NCI-H2029 treated with DMSO at 0.1 percent for 48 hours (cell line): ENCODE results near the gene BGN.
A peak's percentile ranks its signal among the peaks of the same experiment; 100 is the strongest.

ENCODE experiments used
- DNase-seq: peaks from one replicate; lab custom pipeline; 2025; lab: John Stamatoyannopoulos, UW

Gene BGN

DNA sequence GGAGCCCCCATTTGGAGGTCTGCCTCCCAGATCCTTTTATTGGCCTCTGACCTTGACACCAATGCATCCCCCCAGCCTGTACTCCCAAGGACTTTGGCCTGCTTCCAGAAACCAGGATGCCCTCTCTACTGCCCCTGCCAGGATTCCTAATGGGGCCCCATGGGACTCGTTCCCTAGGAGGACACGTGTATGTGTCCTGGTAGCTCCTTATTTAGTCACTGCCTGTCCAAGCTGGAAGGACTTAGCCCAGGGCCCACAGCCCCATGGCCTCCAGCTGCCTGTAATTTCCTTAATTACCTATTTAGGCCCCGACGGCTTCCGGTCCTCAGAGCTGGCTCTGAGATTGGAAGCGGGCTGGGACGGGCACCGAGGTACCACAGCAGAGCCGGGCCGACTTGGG is 32.0 kb downstream of the BGN start:
- no peak for DNase-seq

DNA sequence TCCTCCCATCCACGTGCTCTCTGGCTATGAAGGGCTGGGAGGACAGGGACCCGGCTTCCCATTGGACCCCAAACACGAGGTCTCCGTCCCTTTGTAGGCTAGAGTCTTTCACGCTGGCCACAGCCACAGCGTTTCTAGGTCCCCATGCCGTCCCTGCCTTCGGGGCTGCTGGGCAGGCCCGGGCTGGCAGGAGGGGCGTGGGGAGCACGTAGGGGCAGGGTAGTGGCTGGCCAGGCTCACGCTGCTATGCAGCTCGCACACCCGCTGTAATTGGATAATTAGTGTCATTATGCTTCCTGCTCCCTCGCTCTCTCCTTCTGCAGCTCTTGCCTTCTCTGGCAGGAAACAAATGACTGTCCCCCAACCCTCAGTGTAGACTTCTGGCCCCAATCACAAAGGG is 32.4 kb downstream of the BGN start:
- DNase-seq, result no peak

DNA sequence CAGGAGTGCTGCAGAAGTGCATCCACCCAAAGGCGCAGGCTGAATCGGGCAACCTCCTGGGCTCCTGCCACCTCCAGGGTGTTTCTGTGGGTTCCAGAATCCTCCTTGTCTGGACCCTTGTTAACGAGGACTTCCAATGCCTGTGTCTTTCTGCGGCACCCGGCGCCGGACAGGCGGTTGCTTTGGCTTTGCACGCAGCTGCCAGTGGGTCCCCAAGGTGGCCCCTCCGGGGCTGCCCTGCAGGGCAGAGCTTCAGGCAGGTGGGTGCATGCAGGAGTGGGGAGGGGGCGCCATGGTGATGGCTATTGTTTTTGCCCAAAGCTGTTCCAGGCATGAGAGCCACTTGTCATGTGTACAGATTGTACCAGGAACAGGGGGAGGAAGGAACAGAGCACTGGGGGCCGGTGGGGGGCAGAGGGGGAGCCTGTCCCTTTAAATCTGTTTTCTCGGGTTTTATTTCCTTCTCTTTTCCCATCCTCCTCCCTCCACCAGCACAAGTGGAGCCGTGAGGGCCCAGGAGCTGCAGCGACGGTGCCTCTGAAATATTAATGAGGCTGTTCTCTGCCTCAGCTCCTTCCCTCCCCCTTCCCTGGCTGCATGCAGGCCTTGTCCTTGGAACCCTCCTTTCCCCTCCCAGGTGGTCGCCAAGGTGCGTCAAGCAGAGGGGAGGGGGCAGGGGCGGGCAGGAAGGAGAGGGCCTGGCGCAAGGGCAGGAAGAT is 35.8 kb downstream of the BGN start:
- no peak for DNase-seq

DNA sequence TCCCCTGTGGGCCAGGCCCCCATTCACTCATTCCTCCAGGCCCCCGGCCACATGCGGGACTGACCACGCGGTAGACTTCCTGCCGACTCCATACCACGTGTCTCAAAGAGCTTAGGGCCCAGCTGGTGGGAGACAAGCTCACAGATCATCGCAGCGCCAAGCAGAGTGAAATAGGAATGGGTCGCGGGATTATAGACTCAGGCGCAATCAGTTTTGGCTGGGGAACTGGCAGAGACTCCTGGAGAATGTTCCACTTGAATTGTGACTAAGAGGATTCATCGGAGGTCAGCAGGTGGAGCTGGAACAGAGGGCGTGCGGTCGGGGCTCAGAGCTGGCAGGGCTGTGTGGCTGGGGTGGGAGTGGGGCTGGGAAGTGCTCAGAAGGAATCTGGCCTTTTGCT is 38.3 kb downstream of the BGN start:
- DNase-seq, result no peak

DNA sequence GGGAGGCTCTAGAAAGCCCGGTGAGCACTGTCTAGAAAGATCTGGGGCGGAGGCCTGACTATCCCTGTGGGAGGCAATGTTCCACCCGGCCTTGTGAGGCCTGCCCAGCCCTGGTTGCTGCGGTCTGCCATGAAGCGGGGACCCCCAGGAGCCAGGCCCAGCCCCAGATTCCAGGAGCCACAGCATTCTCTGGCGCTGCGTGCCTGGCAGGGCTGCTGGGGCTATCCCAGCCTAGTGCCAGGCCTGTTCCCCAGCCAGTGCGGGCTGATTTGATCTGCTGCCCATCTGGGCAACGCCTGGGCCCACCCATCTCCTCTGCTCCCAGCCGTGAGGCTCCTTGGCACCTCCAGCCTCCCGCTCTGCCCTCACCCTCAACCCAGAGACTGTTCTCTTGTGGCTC is 42.3 kb downstream of the BGN start:
- DNase-seq, result no peak

DNA sequence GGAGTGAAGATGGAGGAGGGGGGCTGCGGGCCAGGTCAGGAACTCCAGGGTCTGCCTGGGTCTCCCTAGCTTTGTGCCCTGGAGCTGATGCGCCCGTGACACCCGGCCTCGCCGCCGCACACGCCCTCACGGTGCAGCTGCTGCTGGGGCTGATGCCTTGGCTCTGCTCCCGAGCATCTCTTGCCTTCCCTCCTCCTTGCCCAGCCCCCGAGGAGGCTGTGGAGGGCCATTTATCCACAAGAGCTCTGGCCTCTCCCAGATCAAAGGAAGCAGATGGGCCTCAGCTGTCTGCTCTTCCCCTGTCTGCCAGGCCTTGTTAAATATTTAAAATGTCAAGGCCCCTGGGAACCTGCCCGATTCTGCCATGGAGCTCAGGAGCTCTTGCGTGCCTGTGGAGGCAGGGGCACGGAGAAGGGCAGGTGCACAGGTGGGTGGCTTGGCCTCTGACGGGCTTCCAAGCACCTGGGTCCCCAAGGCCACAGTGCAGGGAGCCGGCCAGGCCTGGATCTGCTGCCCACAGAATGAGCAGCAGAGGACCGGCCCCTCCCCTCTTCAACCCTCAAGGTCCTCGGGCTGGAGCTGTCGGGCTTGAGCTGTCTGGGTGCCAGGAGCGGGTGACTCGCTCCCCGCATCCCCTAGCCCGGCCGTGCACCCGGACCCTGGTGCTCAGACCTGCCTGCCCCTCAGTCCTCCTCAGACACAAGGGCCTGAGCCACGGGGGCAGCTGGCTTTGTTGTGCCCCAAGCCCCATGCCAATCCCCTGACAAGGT is 42.9 kb downstream of the BGN start:
- no peak for DNase-seq

DNA sequence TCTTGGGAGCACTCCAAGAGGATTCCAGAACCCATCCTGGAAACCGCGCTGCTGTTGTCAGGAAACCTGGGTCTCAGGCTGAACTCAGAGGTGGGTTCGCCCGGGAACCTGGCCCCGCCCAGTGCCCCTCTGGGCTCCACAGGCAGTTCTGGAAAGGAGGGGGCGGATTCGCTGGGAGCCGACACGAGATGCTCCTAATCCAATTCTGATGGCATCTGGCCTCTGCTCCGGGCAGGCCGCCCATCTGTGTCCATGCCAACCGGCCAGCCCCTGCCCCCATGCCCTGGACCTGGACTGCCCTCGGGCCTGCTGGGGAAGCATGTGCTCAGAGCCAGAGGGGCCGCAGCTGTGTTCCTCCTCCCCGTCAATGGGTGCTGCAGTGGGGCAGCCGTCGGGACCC is 43.6 kb downstream of the BGN start:
- DNase-seq, result no peak

DNA sequence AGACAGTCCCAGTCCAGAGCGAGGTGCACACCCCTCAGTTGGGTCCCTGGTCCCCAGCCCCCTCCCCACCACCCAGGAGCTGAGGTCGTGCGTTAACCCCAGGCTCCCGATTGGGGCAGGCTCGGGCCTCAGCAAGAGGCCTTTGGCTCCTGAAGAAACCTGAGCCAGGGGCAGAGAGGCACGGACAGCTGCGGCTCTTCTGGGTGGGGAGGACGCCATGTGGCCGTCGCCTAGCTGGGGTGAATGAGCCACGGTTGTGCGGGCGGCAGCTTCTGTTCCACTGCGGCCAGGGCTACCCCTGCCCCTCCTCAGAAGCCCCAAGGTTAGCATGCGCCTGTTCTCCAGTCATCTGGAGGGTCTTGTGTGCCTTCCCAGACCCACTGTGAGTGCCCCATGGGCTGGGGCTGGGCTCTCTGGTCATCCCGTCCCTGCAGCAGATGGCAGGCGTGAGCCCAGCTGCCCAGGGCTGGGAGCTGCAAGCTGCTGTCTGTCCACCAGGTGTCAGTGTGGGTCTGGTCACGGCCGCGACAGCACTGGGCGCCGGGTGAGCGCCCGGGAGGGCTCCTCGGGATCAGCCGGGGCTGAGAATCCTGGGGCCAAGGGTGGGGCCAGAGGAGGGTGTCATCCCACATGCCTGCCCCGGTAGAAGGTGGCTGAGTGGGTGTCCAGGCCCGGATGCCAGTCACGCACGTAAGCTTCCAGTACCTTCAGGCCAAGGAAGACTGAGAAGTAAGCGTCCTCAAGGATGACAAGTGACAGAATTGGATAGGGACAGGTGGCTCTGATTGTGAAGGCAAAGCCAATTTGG is 44.6 kb downstream of the BGN start:
- DNase-seq, result no peak

DNA sequence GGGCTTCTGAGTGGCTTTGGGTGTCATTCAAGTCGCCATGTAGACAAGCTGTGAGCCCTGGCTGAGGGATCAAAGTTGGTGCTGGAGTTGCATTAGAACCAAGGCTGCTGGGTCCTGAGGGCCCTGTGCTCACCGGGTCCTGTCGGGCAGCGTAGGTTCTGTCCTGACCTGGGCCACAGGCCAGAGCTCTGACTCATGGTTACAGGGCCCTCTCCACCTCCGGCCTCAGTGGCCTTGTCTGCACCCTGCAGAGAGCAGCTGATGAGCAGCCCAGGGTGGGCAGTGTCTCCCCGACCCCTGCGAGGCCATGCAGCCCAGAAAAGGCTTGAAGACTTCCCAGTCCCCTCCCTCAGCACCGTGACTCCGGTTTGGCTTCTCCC is 45.2 kb downstream of the BGN start:
- no peak for DNase-seq

DNA sequence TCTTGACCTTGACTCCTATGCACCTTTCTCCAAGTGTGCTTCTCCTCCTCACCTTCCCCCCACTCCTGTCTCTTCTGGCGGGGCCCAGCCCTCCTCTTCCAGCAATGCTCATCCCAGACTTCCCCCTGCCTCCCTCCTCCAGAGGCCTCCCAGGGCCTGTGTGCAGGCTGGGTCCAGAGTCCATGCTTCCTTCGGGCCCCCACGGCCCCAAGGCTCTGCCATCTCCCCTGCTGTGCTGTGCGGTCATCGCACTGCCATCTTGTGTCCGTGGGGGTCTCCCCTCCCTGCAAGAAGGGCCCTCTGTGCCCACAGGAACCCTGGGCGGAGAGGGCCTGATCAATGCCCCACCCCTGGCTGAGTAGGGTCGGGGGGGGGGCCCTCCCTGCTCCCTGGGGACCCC is 49.9 kb downstream of the BGN start:
- DNase-seq, result no peak

DNA sequence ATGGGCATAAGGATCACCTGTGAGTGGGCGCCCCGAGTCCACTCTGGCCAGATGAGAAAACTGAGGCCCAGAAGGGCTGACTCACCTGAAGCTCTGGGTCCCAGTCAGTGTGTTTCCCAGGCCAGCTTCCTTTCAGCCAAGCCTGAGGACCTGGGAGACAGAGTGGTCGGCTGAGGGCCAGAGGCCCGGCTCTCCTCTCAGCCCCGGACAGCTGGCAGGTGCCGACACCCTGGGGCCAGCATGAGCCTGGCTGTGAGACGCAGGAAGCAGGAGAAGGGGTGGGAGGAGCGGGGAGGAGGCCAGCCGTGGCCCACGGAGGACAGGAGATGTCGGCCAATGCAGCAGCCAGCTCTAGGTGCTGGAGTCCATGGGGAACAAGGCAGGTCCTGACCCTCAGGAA is 51.6 kb downstream of the BGN start:
- DNase-seq, result no peak

DNA sequence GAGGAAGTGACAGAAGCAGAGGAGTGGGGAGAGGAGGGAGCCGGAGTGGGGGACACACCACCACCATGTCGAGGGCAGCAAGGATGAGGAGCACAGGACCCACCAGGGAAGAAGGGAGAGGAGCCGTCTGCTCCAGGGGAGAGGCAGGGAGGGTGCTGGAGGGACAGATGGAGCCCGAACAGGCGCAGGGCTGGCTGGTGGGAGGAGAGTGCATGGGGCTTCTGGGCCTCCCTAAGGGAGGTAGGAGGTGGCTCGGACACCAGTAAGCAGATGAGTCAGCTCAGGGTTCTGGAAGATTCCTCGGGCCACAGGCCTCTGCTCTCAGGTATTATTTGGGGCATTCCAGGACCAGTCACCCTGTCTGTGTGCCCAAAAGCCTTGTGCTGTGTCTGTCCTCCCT is 52.4 kb downstream of the BGN start:
- no peak for DNase-seq

DNA sequence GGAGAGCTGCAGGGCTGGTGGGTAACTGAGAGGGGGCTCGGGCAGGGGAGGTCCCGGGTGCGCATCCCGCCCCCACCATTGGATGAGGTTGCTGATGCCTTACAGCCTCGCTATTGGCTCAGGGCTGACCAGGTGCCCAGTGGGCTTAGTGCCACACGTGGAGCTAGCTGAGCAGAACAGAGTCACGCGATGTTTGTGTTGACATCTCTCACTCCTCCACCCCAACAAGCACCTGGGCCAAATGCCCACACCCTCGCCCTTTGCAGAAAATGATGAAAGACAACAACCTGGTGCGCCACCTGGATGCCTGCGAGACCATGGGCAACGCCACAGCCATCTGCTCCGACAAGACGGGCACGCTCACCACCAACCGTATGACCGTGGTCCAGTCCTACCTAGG is 54.5 kb downstream of the BGN start:
- DNase-seq, result no peak

DNA sequence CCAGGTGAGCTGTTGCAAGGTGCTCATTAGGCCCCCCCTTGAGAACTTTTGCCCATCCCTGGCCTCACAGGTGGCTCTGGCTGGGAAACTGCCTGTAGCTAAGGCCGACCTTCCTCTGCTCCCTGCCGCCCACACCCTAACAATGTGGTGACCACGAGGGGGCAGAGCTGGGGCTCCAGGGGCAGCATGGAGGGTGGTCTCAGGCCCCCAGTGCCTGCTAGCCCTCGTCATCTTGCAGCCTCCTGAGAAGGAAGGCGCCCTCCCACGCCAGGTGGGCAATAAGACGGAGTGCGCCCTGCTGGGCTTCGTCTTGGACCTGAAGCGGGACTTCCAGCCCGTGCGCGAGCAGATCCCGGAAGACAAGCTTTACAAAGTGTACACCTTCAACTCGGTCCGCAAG is 55.0 kb downstream of the BGN start:
- DNase-seq, result no peak

DNA sequence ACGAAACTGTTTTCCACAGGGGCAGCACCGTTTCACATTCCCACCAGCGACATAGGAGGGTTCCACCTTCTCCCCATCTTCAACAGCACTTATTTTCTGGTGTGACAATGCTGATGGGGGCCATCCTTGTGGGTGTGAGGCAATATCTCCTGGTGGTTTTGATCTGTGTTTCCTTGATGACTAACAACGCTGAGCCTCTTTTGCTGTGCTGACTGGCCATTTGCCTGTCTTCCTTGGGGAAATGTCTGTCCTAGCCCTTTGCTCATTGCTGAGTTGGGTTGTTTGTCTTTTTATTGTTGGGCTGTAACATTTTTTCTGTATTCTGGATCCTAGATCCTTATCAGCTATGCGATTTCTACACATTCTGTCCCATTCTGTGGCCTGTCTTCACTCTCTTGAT is 56.4 kb downstream of the BGN start:
- no peak for DNase-seq

DNA sequence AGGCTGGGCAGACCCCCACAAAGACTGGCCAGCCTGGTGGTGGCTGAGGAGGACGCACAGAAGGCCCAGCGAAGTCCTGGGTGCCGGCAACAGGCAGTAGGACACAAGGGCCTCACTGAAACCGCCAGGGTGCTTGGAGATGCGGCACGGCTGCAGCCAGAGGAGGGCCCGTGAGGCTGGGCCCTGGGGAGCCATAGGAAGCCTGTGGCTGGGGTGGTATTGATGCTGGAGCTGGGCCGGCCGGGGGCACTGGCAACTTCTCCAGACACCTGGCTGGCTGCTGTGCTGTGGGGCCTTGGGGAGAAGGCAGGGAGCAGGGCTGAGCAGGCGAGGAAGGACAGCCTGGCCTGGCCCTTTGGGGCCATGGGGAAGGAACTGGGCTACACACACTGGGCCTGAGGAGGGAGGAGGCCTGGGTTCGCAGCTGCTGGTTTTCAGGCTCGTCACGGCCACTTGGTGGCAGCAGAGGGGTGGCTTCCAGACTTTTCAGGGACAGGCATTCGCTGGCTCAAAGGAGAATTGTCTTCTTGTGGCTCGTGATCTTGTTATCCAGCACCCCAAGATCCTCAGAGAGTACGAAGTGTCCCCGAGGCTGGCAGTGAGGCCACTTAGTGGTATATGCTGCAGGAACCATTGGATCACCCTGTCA is 59.9 kb downstream of the BGN start:
- peak; percentile 17 for DNase-seq

DNA sequence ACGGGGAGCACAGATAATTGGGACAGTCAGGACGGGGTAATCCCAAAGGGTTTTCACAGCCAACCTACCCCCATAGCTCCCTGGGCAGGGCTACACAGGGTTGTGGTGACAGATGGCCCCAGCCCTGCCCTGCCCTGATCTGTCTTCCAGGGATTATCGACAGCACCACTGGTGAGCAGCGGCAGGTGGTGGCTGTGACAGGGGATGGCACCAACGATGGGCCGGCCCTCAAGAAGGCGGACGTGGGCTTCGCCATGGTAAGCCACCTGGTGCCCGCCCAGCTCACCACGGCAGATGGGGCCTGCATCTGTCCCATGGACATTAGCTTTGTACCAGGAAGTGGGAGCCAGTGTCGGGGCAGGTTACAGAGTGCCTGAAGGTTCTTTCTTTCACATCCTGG is 62.0 kb downstream of the BGN start:
- no peak for DNase-seq

DNA sequence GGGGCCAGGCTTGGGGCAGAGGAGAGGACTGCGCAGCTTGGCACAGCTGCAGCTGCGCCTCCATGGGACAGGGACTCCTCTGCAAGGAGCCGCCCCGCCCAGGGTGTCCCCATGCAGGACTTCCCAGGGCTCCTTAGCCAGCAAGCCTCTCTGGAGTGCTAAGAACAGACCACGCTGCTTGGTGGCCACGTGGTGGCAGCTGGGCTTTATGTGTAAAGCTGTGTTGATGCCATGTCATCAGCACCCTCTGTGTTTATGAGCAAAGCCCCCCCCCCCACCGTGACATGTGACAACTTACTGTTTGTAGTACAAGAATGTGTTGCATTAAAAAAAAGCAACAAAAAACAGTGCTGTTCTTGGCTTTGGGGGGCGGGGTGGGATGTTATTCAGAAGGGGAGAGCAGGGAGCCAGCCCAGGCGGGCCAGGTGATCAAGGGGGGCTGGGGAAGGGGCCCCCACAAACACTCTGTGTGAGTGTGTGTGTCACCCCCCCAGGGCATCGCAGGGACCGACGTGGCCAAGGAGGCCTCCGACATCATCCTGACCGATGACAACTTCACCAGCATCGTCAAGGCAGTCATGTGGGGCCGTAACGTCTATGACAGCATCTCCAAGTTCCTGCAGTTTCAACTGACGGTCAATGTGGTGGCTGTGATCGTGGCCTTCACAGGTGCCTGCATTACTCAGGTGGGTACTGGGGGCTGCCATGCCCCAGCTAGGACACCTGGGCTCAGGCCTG is 63.0 kb downstream of the BGN start:
- DNase-seq, result no peak
